ENCODE results near the gene BCAP31. TPM values are rescaled to one million over a fixed set of nuclear protein-coding genes. Genes with fewer than 3 reads are reported as not detected.

BCAP31 gene
- total and polyA plus RNA-seq, 2 donors (not counting 1 experiment from before 2014, with no cell fraction given), result 59.5 to 117 TPM

GRCh38 chrX:153651540-153652079, 72.6 kb downstream of the BCAP31 start:
- H3K27ac Mint-ChIP-seq, result no peak overlapping the region
- Histone ChIP-seq H3K36me3 (replicated peaks in 1 of 2; ENCODE audit: control extremely low read depth in 1 of 2, control insufficient read depth in 1 of 2, extremely low read depth in 1 of 2, insufficient read depth in 2 of 2, low read length in 1 of 2) (no peaks in the 10 kb centered on the region), H2AFZ (ENCODE audit: insufficient read depth, low read depth, low read length, poor library complexity, severe bottlenecking) (no peak overlapping the region), H3K9ac (ENCODE audit: low read length) (no peak overlapping the region), H3K79me2 (ENCODE audit: control insufficient read depth, insufficient read depth, low read length) (no peaks in the 10 kb centered on the region), H3K4me2 (replicated peaks; ENCODE audit: low read depth, low read length, poor library complexity, severe bottlenecking) (no peak overlapping the region), H3K27me3 (replicated peaks in 1 of 4; ENCODE audit: control extremely low read depth in 1 of 4, control insufficient read depth in 3 of 4, insufficient read depth in 4 of 4, low read length in 3 of 4) (peaks cover 0 to 19% (median 5%) of the 10 kb centered on the region in 4 experiments), H3K4me3 (ENCODE audit: control extremely low read depth in 1 of 5, extremely low read depth in 1 of 5, insufficient read depth in 1 of 5, low read depth in 2 of 5, low read length in 4 of 5) (no peak overlapping the region), H3K9me3 (ENCODE audit: control extremely low read depth in 1 of 3, control insufficient read depth in 2 of 3, insufficient read depth in 1 of 3, low read length in 2 of 3) (no peaks in the 10 kb centered on the region), H3K27ac (ENCODE audit: low read length in 2 of 2) (no peak overlapping the region), H4K20me1 (ENCODE audit: control insufficient read depth, insufficient read depth, low read length, poor library complexity, severe bottlenecking) (no peaks in the 10 kb centered on the region), H3K4me1 (ENCODE audit: control insufficient read depth in 2 of 2, insufficient read depth in 2 of 2, low read length in 2 of 2) (peaks cover 4 to 7% of the 10 kb centered on the region in 2 donors)
- no peaks in the 10 kb centered on the region for H3K9me3 Mint-ChIP-seq (ENCODE audit: insufficient read depth)
- peaks cover 3% of the 10 kb centered on the region for H3K27me3 Mint-ChIP-seq
- intact Hi-C loops (cut with micrococcal nuclease), result no loop called here
- TF ChIP-seq CTCF (IDR thresholded peaks at IDR 0.05) (peak; percentile 32), EZH2 (IDR thresholded peaks at IDR 0.05; ENCODE audit: borderline replicate concordance, insufficient read depth, low read depth, low read length, poor library complexity, severe bottlenecking) (no peak)
- DNase-seq (no peak), ATAC-seq (ENCODE audit: low read depth) (peak; percentile 37)
- H3K4me3 Mint-ChIP-seq, result no peak overlapping the region
- CTCF ChIA-PET, result interaction anchor here (2.3 to 6.3 kb wide), 3 partner anchors 16 to 112 kb away, joined by 7 to 25 read pairs (median 9); no protein-coding TSS in a partner anchor
- POLR2A ChIA-PET, result no interaction called here
- 100% methylated on average over 1 of the region's 9 CpGs for WGBS (ENCODE audit: insufficient coverage)
- no peaks in the 10 kb centered on the region for H3K4me1 Mint-ChIP-seq

GRCh38 chrX:153650959-153651358, 73.2 kb downstream of the BCAP31 start:
- H3K27ac ChIP-seq (ENCODE audit: low read length in 2 of 2), result no peak overlapping the region
- no peaks in the 10 kb centered on the region for H3K79me2 ChIP-seq (ENCODE audit: control insufficient read depth, insufficient read depth, low read length)
- H3K9ac ChIP-seq (ENCODE audit: low read length), result no peak overlapping the region
- H2AFZ ChIP-seq (ENCODE audit: insufficient read depth, low read depth, low read length, poor library complexity, severe bottlenecking), result no peak overlapping the region
- no peak overlapping the region for H3K4me2 ChIP-seq (replicated peaks; ENCODE audit: low read depth, low read length, poor library complexity, severe bottlenecking)
- Mint-ChIP-seq H3K27ac (no peak overlapping the region), H3K27me3 (peaks cover 3% of the 10 kb centered on the region), H3K4me1 (peaks cover 3% of the 10 kb centered on the region), H3K4me3 (no peak overlapping the region), H3K9me3 (ENCODE audit: insufficient read depth) (no peaks in the 10 kb centered on the region)
- intact Hi-C loops (cut with micrococcal nuclease), result no loop called here
- H3K36me3 ChIP-seq (replicated peaks in 1 of 2; ENCODE audit: control extremely low read depth in 1 of 2, control insufficient read depth in 1 of 2, extremely low read depth in 1 of 2, insufficient read depth in 2 of 2, low read length in 1 of 2), result no peaks in the 10 kb centered on the region
- ChIA-PET CTCF (interaction anchor here (2.3 to 6.3 kb wide), 3 partner anchors 17 to 111 kb away, joined by 7 to 25 read pairs (median 9); no protein-coding TSS in a partner anchor), POLR2A (no interaction called here)
- WGBS (ENCODE audit: insufficient coverage), result 100% methylated on average over 4 of the region's 13 CpGs
- H3K27me3 ChIP-seq (replicated peaks in 1 of 4; ENCODE audit: control extremely low read depth in 1 of 4, control insufficient read depth in 3 of 4, insufficient read depth in 4 of 4, low read length in 3 of 4), result peaks cover 0 to 25% (median 7%) of the 10 kb centered on the region in 4 experiments
- DNase-seq (no peak), ATAC-seq (ENCODE audit: low read depth) (no peak)
- TF ChIP-seq CTCF (IDR thresholded peaks at IDR 0.05) (no peak), EZH2 (IDR thresholded peaks at IDR 0.05; ENCODE audit: borderline replicate concordance, insufficient read depth, low read depth, low read length, poor library complexity, severe bottlenecking) (no peak)
- H4K20me1 ChIP-seq (ENCODE audit: control insufficient read depth, insufficient read depth, low read length, poor library complexity, severe bottlenecking), result no peaks in the 10 kb centered on the region
- peaks cover 4 to 10% of the 10 kb centered on the region in 2 donors for H3K4me1 ChIP-seq (ENCODE audit: control insufficient read depth in 2 of 2, insufficient read depth in 2 of 2, low read length in 2 of 2)
- no peak overlapping the region for H3K4me3 ChIP-seq (ENCODE audit: control extremely low read depth in 1 of 5, extremely low read depth in 1 of 5, insufficient read depth in 1 of 5, low read depth in 2 of 5, low read length in 4 of 5)
- H3K9me3 ChIP-seq (ENCODE audit: control extremely low read depth in 1 of 3, control insufficient read depth in 2 of 3, insufficient read depth in 1 of 3, low read length in 2 of 3), result no peaks in the 10 kb centered on the region
